ENCODE measurements around the gene PIERCE2. TPM values are rescaled to one million over a fixed set of nuclear protein-coding genes. Genes with fewer than 3 reads are reported as not detected.

The PIERCE2 gene
- total and polyA plus RNA-seq, 2 experiments from 2014 or later: 2.6 to 3.8 TPM

GRCh38 chr15:55366981-55367380 lies 41.3 kb upstream of the PIERCE2 start:
- no peaks in the 10 kb centered on the region for H3K4me1 ChIP-seq (ENCODE audit: insufficient read depth)
- H2AFZ ChIP-seq: no peak overlapping the region
- Mint-ChIP-seq H3K27me3 (ENCODE audit: insufficient read depth, low read depth, poor library complexity) (peaks cover 1% of the 10 kb centered on the region), H3K9me3 (no peaks in the 10 kb centered on the region), H3K4me3 (no peak overlapping the region), H3K27ac (no peak overlapping the region), H3K36me3 (ENCODE audit: low read depth) (no peaks in the 10 kb centered on the region), H3K4me1 (no peaks in the 10 kb centered on the region)
- H3K79me2 ChIP-seq (replicated peaks; ENCODE audit: insufficient read depth): no peaks in the 10 kb centered on the region
- no peak for ATAC-seq
- H3K27me3 ChIP-seq (ENCODE audit: insufficient read depth): no peaks in the 10 kb centered on the region
- no peaks in the 10 kb centered on the region for H3F3A ChIP-seq (replicated peaks; ENCODE audit: low read depth)
- no peak overlapping the region for H3K4me2 ChIP-seq
- TF ChIP-seq JUNB (IDR thresholded peaks at IDR 0.05; ENCODE audit: unreplicated experiment) (no peak), ZNF331 (CRISPR knock-in tag; IDR thresholded peaks at IDR 0.05; ENCODE audit: low read depth) (no peak)
- DNase-seq (ENCODE audit: low spot score): no peak
- no peaks in the 10 kb centered on the region for H3K9me2 ChIP-seq (ENCODE audit: insufficient read depth)
- no peaks in the 10 kb centered on the region for H3K36me3 ChIP-seq (ENCODE audit: insufficient read depth)
- H3K4me3 ChIP-seq: no peak overlapping the region
- no peak overlapping the region for H3K27ac ChIP-seq (ENCODE audit: low read depth)
- H4K20me1 ChIP-seq (replicated peaks; ENCODE audit: insufficient read depth): no peaks in the 10 kb centered on the region

GRCh38 chr15:55372701-55373440 lies 35.4 kb upstream of the PIERCE2 start:
- H4K20me1 ChIP-seq (replicated peaks; ENCODE audit: insufficient read depth): no peaks in the 10 kb centered on the region
- DNase-seq (ENCODE audit: low spot score) (no peak), ATAC-seq (no peak)
- no peak overlapping the region for H3K27ac ChIP-seq (ENCODE audit: low read depth)
- H3K4me1 Mint-ChIP-seq: 0 out of 3 replicates have a peak, but pooled peaks cover 2% of the 10 kb centered on the region
- no peaks in the 10 kb centered on the region for H3K9me3 Mint-ChIP-seq
- H3K27ac Mint-ChIP-seq: no peak overlapping the region
- H3K4me2 ChIP-seq: no peak overlapping the region
- H2AFZ ChIP-seq: no peak overlapping the region
- no peaks in the 10 kb centered on the region for H3K27me3 Mint-ChIP-seq (ENCODE audit: insufficient read depth, low read depth, poor library complexity)
- H3K4me3 Mint-ChIP-seq: no peak overlapping the region
- no peaks in the 10 kb centered on the region for H3F3A ChIP-seq (replicated peaks; ENCODE audit: low read depth)
- no peaks in the 10 kb centered on the region for H3K36me3 Mint-ChIP-seq (ENCODE audit: low read depth)
- no peaks in the 10 kb centered on the region for H3K79me2 ChIP-seq (replicated peaks; ENCODE audit: insufficient read depth)
- no peaks in the 10 kb centered on the region for H3K27me3 ChIP-seq (ENCODE audit: insufficient read depth)
- H3K4me3 ChIP-seq: no peak overlapping the region
- no peaks in the 10 kb centered on the region for H3K4me1 ChIP-seq (ENCODE audit: insufficient read depth)
- H3K9me2 ChIP-seq (ENCODE audit: insufficient read depth): no peaks in the 10 kb centered on the region
- H3K36me3 ChIP-seq (ENCODE audit: insufficient read depth): no peaks in the 10 kb centered on the region
- TF ChIP-seq ZNF114 (CRISPR knock-in tag; IDR thresholded peaks at IDR 0.05) (no peak), ZNF331 (CRISPR knock-in tag; IDR thresholded peaks at IDR 0.05; ENCODE audit: low read depth) (no peak), CREB1 (CRISPR knock-in tag; IDR thresholded peaks at IDR 0.05; ENCODE audit: low read depth) (no peak), JUNB (IDR thresholded peaks at IDR 0.05; ENCODE audit: unreplicated experiment) (no peak), ETS1 (IDR thresholded peaks at IDR 0.05) (no peak), POLR2AphosphoS5 (IDR thresholded peaks at IDR 0.05; ENCODE audit: low read depth) (no peak), EZH2 (IDR thresholded peaks at IDR 0.05; ENCODE audit: low read depth, unreplicated experiment) (no peak), ZNF462 (CRISPR knock-in tag; IDR thresholded peaks at IDR 0.05) (no peak), EZH2phosphoT487 (IDR thresholded peaks at IDR 0.05; ENCODE audit: unreplicated experiment) (no peak), NANOG (IDR thresholded peaks at IDR 0.05; ENCODE audit: borderline replicate concordance) (no peak), CTCF (conservative IDR thresholded peaks at IDR 0.05; ENCODE audit: low read depth in 2 of 2) (no peak), STAT1 (IDR thresholded peaks at IDR 0.05; ENCODE audit: unreplicated experiment) (no peak)
